ENCODE measurements around the gene ACTR1B. TPM values are rescaled to one million over a fixed set of nuclear protein-coding genes. Genes with fewer than 3 reads are reported as not detected.

ACTR1B gene
- total and polyA plus RNA-seq, 9 donors: 23.0 to 85.2 (median 67.4) TPM

DNA sequence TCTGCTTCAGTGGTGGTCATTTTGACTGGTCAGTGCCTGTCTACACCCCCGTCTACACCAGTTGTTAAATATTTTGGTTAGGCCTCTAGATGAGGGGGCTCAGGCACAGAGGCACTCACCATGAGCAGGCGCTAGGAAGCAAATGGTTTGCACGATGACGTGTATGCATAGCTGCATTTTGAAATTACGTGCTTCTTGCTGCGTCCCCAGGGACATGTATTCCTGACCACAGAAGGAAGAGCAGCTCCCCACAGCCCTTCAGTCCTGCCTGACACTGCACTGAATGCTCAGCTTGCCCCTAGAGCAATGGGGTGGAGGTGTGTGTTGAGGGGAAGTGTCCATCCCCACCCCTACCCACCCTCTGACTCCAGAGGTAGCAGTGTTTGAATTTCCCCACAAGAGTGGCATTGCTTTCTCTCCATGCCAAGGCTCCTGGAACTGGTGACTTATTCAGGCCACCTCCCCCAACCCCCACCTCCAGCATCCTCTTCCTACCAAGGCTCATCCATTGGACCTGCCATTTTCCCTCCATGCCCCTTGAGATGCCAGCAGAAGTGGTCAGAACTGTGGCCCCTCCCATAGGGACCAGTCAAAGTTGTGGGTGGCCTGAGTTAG is 38.1 kb upstream of the ACTR1B start:
- WGBS, 3 donors: 89 to 96% (median 89%) methylated on average over 6 of the region's 6 CpGs
- no peak for DNase-seq
- Histone ChIP-seq H3K36me3 (no peaks in the 10 kb centered on the region), H3K27me3 (no peaks in the 10 kb centered on the region), H3K4me3 (no peak overlapping the region), H3K27ac (no peak overlapping the region), H3K9me3 (no peaks in the 10 kb centered on the region), H3K4me1 (ENCODE audit: insufficient read depth) (no peaks in the 10 kb centered on the region)
- intact Hi-C loops (cut with DNase I): loop anchor here in 2 of 4 donors (5.0 to 10.0 kb wide), 2 partner anchors 680 to 1637 kb away; no protein-coding TSS in a partner anchor
- TF ChIP-seq, protein P1, sequence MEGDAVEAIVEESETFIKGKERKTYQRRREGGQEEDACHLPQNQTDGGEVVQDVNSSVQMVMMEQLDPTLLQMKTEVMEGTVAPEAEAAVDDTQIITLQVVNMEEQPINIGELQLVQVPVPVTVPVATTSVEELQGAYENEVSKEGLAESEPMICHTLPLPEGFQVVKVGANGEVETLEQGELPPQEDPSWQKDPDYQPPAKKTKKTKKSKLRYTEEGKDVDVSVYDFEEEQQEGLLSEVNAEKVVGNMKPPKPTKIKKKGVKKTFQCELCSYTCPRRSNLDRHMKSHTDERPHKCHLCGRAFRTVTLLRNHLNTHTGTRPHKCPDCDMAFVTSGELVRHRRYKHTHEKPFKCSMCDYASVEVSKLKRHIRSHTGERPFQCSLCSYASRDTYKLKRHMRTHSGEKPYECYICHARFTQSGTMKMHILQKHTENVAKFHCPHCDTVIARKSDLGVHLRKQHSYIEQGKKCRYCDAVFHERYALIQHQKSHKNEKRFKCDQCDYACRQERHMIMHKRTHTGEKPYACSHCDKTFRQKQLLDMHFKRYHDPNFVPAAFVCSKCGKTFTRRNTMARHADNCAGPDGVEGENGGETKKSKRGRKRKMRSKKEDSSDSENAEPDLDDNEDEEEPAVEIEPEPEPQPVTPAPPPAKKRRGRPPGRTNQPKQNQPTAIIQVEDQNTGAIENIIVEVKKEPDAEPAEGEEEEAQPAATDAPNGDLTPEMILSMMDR (IDR thresholded peaks at IDR 0.05): no peak
- TF ChIP-seq EP300 (IDR thresholded peaks at IDR 0.05) (no peak), POLR2A (IDR thresholded peaks at IDR 0.05) (no peak)

DNA sequence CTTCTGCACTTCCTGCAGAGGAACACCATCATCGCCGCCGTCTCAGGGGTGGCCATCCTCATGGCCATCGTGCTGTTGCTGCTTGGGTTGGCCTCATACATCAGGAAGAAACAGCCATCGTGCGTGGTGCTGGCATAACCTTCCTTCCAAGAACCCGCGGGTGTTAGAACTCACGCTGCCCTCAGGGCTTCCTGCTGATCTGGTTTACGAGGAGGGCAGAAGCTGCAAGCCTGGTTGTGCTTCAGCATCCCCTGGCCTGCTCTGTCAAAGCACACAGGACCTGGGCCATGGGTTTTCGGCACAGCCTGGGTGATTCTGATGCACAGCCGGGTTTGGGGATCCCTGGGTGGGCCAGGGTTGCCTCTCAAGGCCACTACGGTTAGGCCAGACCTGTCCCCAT is 37.3 kb upstream of the ACTR1B start:
- Histone ChIP-seq H3K27ac (no peak overlapping the region), H3K4me3 (no peak overlapping the region), H3K27me3 (no peaks in the 10 kb centered on the region), H3K9me3 (no peaks in the 10 kb centered on the region), H3K36me3 (no peaks in the 10 kb centered on the region), H3K4me1 (ENCODE audit: insufficient read depth) (no peaks in the 10 kb centered on the region)
- intact Hi-C loops (cut with DNase I): loop anchor here in 2 of 4 donors (5.0 to 10.0 kb wide), 2 partner anchors 681 to 1636 kb away; no protein-coding TSS in a partner anchor
- 90 to 93% (median 92%) methylated on average over 13 of the region's 13 CpGs for WGBS, 3 donors
- no peak for DNase-seq
- TF ChIP-seq EP300 (IDR thresholded peaks at IDR 0.05) (no peak), POLR2A (IDR thresholded peaks at IDR 0.05) (no peak)
- TF ChIP-seq, protein P1 (IDR thresholded peaks at IDR 0.05): no peak

DNA sequence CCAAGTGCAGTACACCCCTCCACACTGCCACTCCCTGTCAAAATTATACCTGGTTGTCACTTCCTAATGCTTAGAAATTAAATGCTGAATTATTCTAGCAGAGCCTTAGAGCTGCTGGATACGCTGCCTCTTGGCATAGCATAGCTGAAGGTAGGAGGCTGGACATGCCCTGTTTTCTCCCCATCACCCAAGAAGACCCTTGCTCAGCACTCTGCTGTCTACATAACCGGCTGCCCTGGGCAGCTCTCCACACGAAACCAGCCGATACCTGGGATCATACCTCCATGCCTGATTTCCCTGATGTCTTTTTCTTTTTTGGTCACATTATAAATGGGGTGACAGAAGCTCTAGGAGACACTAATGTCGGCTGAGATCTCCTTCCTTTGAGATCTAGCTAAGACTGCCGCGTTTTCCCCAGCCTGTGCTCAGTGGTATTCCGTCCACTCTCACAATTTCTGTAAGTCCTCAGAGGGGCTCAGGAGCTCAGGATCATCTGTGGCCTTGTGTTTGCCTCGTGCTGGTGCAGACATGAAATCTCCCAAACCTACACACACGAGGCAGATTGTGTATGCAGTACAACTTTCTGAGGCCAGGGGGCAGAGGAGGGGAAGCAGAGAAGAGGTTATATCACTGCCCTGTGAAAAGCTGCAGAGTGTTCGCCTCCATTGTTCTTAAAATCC is 36.1 kb upstream of the ACTR1B start:
- H3K9me3 ChIP-seq: no peaks in the 10 kb centered on the region
- no peak for TF ChIP-seq EP300 (IDR thresholded peaks at IDR 0.05)
- TF ChIP-seq, protein P1 (IDR thresholded peaks at IDR 0.05): peak in 2 of 3 donors; percentile 10 to 16
- no peak overlapping the region for H3K4me3 ChIP-seq
- no peaks in the 10 kb centered on the region for H3K36me3 ChIP-seq
- no peaks in the 10 kb centered on the region for H3K4me1 ChIP-seq (ENCODE audit: insufficient read depth)
- DNase-seq: peak in 3 of 5 donors; percentile 29 to 50 (median 29)
- intact Hi-C loops (cut with DNase I): loop anchor here in 3 of 4 donors (5.0 to 10.0 kb wide), 4 partner anchors 105 to 1635 kb away; no protein-coding TSS in a partner anchor
- 62 to 68% (median 66%) methylated on average over 11 of the region's 11 CpGs for WGBS, 3 donors
- no peak overlapping the region for H3K27ac ChIP-seq
- no peaks in the 10 kb centered on the region for H3K27me3 ChIP-seq

DNA sequence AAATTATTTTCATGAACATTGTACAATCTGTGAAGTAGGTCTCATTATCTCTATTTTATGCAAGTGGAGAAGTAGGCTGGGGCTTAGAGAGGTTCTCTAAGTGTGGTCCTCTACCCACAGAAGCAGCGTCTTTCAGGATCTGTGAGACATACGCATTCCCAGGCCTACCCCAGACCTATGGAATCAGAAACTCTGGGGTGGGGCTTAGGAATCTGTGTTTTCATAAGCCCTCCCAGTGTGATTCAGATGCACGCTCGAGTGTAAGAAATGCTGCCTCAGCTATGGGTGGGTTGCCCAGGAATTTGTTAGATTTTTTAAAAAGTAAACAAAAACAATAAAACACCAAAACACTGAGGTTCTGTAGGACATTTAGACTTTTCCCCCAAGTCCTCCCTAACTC is 34.7 kb upstream of the ACTR1B start:
- DNase-seq: no peak
- Histone ChIP-seq H3K36me3 (no peaks in the 10 kb centered on the region), H3K27ac (no peak overlapping the region), H3K4me1 (ENCODE audit: insufficient read depth) (no peaks in the 10 kb centered on the region), H3K27me3 (no peaks in the 10 kb centered on the region), H3K9me3 (no peaks in the 10 kb centered on the region), H3K4me3 (no peak overlapping the region)
- intact Hi-C loops (cut with DNase I): loop anchor here in 2 of 4 donors (5.0 to 10.0 kb wide), 2 partner anchors 104 to 106 kb away; no protein-coding TSS in a partner anchor
- 21 to 45% (median 25%) methylated on average over 4 of the region's 4 CpGs for WGBS, 3 donors
- TF ChIP-seq, protein P1 (IDR thresholded peaks at IDR 0.05): no peak
